ENCODE results near the gene COL21A1. TPM values are rescaled to one million over a fixed set of nuclear protein-coding genes. Genes with fewer than 3 reads are reported as not detected.

The COL21A1 gene
- total RNA-seq, 1 donor from 2014 or later, result not detected

DNA sequence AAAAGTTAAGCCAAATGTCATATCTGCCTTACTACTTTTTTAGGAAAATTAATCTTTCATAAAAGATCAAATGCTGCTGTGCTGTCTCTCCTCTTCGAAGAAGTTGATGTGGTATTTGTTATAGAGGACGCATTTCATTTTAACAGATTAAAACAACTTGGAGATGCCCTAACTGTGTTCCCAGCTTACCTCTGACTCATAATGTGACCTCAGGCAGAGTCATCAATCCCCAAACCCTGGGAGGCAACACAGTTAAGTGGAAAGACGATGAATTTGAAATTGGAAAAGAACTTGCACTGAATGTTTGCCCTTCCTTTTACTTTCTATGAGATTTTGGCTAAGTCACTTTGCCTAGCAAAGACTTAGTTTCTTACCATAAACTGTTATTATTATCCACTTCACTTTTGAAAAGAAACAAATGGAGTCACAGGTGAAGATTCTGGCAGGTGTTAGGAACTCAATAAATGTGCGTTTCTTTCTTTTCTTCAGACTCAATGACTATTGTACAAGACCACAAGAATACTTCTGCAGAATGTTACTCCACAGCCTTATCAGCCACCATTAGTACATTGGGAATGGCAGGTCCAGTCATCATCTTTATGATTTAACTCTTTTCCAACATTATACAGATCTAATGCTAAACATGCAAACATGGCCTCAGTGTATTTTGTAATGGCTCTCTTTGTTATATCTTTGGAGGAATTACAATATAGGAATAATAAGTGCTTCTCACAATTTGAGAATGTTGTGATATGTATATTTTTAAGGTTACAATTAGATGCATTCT is 102.6 kb downstream of the COL21A1 start:
- Mint-ChIP-seq H3K4me1 (no peaks in the 10 kb centered on the region), H3K27me3 (no peaks in the 10 kb centered on the region), H3K27ac (no peak overlapping the region), H3K36me3 (ENCODE audit: low read depth) (no peaks in the 10 kb centered on the region), H3K9me3 (peaks cover 2% of the 10 kb centered on the region), H3K4me3 (no peak overlapping the region)
- TF ChIP-seq, protein P1, sequence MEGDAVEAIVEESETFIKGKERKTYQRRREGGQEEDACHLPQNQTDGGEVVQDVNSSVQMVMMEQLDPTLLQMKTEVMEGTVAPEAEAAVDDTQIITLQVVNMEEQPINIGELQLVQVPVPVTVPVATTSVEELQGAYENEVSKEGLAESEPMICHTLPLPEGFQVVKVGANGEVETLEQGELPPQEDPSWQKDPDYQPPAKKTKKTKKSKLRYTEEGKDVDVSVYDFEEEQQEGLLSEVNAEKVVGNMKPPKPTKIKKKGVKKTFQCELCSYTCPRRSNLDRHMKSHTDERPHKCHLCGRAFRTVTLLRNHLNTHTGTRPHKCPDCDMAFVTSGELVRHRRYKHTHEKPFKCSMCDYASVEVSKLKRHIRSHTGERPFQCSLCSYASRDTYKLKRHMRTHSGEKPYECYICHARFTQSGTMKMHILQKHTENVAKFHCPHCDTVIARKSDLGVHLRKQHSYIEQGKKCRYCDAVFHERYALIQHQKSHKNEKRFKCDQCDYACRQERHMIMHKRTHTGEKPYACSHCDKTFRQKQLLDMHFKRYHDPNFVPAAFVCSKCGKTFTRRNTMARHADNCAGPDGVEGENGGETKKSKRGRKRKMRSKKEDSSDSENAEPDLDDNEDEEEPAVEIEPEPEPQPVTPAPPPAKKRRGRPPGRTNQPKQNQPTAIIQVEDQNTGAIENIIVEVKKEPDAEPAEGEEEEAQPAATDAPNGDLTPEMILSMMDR (IDR thresholded peaks at IDR 0.05), result no peak
- intact Hi-C loops (cut with micrococcal nuclease), result no loop called here
- CTCF ChIA-PET, result no interaction called here
- ATAC-seq (ENCODE audit: low read depth), result no peak
- no peak for DNase-seq
- POLR2A ChIA-PET, result no interaction called here

DNA sequence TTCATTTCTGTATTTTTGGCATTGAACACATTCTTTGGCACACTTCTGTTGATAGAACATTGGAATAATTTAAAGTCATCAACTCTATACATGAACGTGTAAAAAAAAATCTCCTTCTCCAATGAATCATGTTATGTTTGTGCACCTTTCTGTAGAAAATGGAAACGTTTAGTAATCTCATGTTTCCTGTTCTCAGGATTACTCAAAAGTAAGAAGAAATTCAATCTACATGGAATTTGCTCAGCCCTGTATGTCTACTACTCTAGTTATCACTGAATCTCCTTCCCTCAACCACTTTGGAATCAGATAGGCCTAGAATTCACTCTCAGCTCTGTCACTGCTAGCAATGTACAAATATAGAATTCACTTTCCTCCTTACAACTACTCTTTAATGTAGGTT is 103.6 kb downstream of the COL21A1 start:
- ATAC-seq (ENCODE audit: low read depth) (no peak), DNase-seq (no peak)
- intact Hi-C loops (cut with micrococcal nuclease), result no loop called here
- ChIA-PET POLR2A (no interaction called here), CTCF (no interaction called here)
- H3K27ac Mint-ChIP-seq, result no peak overlapping the region
- H3K4me1 Mint-ChIP-seq, result no peaks in the 10 kb centered on the region
- no peaks in the 10 kb centered on the region for H3K27me3 Mint-ChIP-seq
- no peaks in the 10 kb centered on the region for H3K36me3 Mint-ChIP-seq (ENCODE audit: low read depth)
- H3K4me3 Mint-ChIP-seq, result no peak overlapping the region
- H3K9me3 Mint-ChIP-seq, result peaks cover 2% of the 10 kb centered on the region
- TF ChIP-seq, protein P1 (IDR thresholded peaks at IDR 0.05), result no peak

DNA sequence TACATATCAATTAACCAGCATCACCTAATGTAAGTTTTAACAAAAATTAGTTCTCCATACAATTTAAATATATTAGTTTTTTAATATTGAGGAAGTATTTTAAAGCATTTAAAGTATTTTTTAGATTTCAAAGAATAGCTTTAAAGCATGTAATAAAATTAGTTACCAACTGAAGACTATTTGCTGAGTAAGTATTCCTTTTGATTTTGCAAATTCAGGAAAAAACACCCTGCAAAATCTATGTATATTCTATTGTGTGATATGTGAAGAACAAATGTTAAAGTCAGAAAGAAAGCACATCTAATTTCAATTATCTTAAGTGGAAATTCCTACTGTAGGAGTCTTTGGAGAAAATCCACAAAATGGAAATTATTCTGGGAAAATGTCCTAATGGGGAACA is 107.3 kb downstream of the COL21A1 start:
- DNase-seq, result no peak
- TF ChIP-seq, protein P1 (IDR thresholded peaks at IDR 0.05), result no peak
- intact Hi-C loops (cut with micrococcal nuclease), result no loop called here
- no peak for ATAC-seq (ENCODE audit: low read depth)
- Mint-ChIP-seq H3K9me3 (peaks cover 2% of the 10 kb centered on the region), H3K27ac (no peak overlapping the region), H3K4me3 (no peak overlapping the region), H3K4me1 (no peaks in the 10 kb centered on the region), H3K36me3 (ENCODE audit: low read depth) (no peaks in the 10 kb centered on the region), H3K27me3 (no peaks in the 10 kb centered on the region)
- CTCF ChIA-PET, result no interaction called here
- POLR2A ChIA-PET, result no interaction called here

DNA sequence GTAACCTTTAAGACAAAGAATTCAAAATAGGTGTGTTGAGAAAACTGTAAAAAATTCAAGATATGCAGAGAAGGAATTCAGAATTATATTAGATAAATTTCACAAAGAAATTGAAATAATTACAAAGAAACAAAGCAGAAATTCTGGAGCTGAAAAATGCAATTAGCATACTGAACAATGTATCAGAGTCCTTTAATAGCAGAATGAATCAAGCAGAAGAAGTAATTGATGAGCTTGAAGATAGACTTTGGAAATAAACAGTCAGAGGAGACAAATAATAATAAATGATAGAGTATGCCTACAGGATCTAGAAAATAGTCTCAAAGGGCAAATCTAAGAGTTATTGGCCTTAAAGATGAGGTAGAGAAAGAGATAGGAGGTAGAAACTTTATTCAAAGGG is 131.7 kb downstream of the COL21A1 start:
- intact Hi-C loops (cut with micrococcal nuclease), result no loop called here
- no peak overlapping the region for H3K27ac Mint-ChIP-seq
- ATAC-seq (ENCODE audit: low read depth), result no peak

DNA sequence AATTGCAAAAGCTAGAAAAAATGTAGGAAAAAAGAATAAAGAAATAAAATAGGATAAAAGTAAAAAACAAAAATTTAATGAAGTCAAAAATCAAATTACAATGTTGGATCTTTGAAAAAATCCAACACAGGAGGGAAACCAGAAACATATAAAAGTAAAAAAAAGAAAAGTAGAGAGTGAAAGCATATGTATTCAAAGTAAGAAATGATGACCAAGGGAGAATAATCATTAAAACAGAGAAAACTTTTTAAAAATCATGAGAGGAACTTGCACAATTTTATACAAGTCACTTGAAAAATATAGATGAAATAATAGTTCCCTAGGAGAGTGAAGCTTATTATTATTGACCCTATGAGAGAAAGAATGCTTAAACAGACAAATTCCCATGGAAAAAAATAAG is 138.2 kb downstream of the COL21A1 start:
- POLR2A ChIA-PET, result no interaction called here
- intact Hi-C loops (cut with micrococcal nuclease), result no loop called here
- Mint-ChIP-seq H3K36me3 (ENCODE audit: low read depth) (no peaks in the 10 kb centered on the region), H3K9me3 (peaks cover 4% of the 10 kb centered on the region), H3K4me1 (no peaks in the 10 kb centered on the region), H3K27me3 (no peaks in the 10 kb centered on the region), H3K4me3 (no peak overlapping the region), H3K27ac (no peak overlapping the region)
- ATAC-seq (ENCODE audit: low read depth) (no peak), DNase-seq (no peak)
- TF ChIP-seq, protein P1 (IDR thresholded peaks at IDR 0.05), result no peak
- CTCF ChIA-PET, result no interaction called here

More for the DNA sequence above, 131.7 kb downstream of the COL21A1 start:
- ChIA-PET CTCF (no interaction called here), POLR2A (no interaction called here)
- no peak for DNase-seq
- H3K27me3 Mint-ChIP-seq, result no peaks in the 10 kb centered on the region
- H3K36me3 Mint-ChIP-seq (ENCODE audit: low read depth), result no peaks in the 10 kb centered on the region
- TF ChIP-seq, protein P1 (IDR thresholded peaks at IDR 0.05), result no peak
- peaks cover 18% of the 10 kb centered on the region for H3K9me3 Mint-ChIP-seq
- H3K4me3 Mint-ChIP-seq, result no peak overlapping the region
- no peaks in the 10 kb centered on the region for H3K4me1 Mint-ChIP-seq
